Caki2 (cell line): ENCODE data around the gene GNPNAT1. TPM values are rescaled to one million over a fixed set of nuclear protein-coding genes. Genes with fewer than 3 reads are reported as not detected.
"Not testable (repeated sequence)": the region's sequence is repeated elsewhere in the genome, so short reads cannot be mapped to it uniquely, and the experiment has no call there.

Experiments
- DNase-seq: peaks from one replicate; pipeline ENCODE4 v3.0.0-alpha.2; 2015; ENCODE audit warnings: low read depth
- in situ Hi-C: cut with HindIII; loops from 2 replicates; pipeline ENCODE4 v1.10.0; 2016; ENCODE audit warnings: low sequenced_read_pairs, low pct_unique_long_range_greater_than_20kb, mixed read lengths
- total RNA-seq: library from RNA; depleted of rRNA; stranded (reverse); fragments of >200 nt; shearing (Covaris generic); gene quantifications from 2 replicates; pipeline ENCODE4 v1.2.3, GENCODE V29; 2014; ENCODE audit warnings: low replicate concordance; rRNA removed

The GNPNAT1 gene
- total RNA-seq, 1 experiment from 2014 or later = 24.0 TPM

DNA sequence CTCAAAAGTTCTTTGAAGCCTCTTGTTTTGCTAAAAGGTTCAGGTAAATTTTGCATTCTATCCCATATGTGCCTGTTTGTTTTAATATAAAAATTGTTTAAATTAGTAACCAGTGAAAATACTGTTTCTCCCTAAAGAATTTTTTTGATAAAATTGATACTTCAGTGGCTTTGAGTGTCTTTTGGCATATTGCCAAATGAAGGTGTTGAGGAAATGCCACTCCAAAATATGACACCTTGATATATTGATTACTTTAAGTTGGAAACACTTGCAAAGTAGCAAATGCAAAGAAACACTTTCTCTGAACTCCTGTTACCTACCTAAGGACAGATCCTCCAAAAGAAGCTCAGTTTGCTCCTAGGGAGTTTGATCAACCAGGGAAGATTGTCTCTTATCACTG lies 53.0 kb downstream of the GNPNAT1 start:
- in situ Hi-C loops = no loop called here

DNA sequence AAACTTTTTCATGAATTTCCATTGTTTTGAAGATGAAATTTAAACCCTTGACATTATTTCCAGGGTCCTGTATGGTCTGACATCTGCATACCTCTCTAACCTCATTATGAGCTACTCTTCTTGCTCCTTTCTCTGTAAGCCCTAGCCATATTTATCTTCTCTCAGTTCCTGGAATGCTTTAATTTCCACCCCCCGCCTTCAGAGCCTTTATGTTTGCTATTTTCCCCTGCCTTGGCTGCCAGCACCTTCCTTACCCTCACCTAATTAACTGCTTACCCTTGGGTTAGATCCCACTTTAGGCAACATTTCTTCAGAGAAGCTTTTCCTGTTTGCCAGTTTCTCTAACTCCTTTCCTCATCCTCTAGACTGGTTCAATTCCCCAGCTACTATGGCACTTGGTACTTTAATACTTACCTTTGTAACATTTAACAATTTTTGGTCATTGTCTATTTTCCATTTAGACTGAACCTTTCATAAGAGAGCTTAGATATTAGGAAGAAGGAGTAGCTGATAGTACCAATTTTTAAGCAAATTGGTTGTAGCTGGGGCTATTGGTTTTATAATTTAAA lies 55.4 kb downstream of the GNPNAT1 start:
- in situ Hi-C loops = no loop called here

More for the DNA sequence above, 53.0 kb downstream of the GNPNAT1 start:
- DNase-seq = no peak

DNA sequence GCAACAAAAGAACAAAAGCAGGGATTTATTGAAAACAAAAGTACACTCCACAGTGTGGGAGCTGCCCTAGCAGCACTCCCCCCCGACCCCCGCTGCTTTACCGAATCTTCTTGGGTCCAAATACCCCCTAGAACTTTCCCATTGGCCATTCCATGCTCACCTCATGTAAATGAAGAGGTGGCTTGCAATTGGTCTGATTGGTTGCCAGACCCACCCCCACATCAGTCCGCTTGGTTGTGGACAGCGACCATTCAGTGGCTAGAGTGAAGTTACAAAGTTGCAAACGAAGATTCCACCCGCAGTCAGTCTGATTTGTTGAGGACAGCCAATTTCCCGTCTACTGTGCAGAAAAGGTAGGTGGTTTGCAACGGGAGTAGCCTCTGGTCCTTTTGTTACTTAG lies 57.6 kb downstream of the GNPNAT1 start:
- in situ Hi-C loops = no loop called here
- DNase-seq = no peak

More for the DNA sequence above, 55.4 kb downstream of the GNPNAT1 start:
- no peak for DNase-seq

DNA sequence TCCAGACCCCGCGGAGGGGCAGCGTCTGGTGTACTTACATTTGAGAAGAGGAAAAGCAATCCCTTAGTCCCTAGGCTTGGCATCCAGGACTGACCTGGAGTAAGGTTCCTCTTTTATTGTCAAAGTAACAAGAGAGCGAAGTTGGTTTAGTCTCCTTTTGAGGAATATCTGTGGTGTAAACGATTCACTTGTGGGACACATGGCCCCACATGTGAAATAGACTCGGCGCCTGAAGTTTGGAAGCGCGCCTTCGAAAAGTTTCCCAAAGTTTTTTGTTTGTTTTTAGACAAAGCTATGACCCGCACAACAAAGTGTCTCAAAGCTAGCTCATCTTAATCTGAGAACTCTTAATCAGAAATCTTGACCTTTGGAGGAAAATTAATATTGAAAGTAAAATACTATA lies 60.7 kb downstream of the GNPNAT1 start:
- in situ Hi-C loops = no loop called here
- no peak for DNase-seq

DNA sequence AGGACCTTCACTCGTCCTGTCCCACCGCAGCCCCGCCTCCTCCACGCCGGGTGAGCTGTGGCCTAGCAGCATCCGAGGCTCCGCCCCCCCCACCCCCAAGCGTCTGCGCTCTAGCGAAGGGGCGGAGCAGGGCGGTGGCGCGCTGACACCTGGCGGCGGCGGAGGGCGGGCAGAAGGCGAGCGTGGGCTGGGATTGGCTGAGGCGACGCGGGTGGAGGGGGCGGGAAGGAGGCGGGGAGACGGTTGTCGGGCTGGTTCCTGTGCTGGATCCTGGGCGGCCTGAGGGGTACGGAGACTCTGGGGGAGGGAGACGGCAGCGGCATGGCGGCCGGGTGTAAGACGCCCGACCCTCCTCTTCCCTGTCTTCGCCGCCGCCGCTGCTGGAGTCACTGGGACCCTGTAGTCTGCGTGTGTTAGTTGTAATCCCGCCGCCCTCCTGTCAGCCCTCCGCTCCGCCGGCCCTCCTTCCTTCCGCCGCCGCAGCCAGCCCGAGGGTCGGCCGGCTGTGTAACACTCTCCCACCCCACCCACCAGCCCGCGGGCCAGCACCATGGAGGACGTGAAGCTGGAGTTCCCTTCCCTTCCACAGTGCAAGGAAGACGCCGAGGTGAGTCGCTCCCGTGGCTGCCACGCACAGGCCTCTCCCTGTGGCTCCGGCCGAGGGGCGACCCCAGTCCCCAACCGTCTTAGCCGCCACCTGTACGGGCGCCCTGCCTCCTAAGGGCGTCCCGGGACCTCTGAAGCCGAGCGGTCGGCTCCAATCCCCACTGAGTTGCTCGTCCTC lies 61.3 kb downstream of the GNPNAT1 start, which contains the start of gene STYX:
Gene STYX (plus strand): TSS at position 242 of the 784 bp plus-strand sequence. CDS start 309 bp downstream, at position 551.
- in situ Hi-C loops = no loop called here
- peak; percentile 95 for DNase-seq

DNA sequence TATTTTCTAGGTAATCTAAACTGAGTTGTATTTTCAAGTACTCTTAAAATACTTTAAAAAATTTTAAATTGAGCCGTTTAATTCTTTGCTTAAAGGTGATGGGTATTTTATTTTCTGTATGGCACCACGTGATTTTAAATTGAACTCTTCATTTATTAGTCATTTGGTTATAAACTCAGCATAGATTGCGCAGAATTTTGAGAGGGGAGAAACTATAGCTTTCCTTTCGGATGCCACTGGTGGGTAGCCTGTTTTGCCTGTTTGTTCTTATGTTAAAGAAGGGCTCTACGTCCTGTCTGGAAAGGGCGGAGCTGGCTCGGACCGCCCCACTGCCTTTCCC lies 61.9 kb downstream of the GNPNAT1 start:
- no peak for DNase-seq
- in situ Hi-C loops = no loop called here

DNA sequence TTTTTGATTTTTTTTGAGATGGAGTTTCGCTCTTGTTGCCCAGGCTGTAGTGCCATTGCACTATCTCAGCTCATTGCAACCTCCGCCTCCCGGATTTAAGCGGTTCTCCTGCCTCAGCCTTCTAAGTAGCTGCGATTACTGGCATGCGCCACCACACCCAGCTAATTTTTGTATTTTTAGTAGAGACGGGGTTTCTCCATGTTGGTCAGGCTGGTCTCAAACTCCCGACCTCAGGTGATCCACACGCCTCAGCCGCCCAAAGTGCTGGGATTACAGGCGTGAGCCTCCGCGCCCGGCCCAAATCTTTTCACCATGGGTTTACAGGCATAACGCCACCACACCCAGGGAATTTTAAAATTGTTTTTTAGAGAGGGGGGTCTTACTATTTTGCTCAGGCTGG lies 62.4 kb downstream of the GNPNAT1 start:
- in situ Hi-C loops, DNase-seq: not testable (repeated sequence)

DNA sequence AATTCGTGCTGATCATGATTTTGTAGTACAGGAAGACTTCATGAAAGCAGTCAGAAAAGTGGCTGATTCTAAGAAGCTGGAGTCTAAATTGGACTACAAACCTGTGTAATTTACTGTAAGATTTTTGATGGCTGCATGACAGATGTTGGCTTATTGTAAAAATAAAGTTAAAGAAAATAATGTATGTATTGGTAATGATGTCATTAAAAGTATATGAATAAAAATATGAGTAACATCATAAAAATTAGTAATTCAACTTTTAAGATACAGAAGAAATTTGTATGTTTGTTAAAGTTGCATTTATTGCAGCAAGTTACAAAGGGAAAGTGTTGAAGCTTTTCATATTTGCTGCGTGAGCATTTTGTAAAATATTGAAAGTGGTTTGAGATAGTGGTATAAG lies 63.9 kb downstream of the GNPNAT1 start:
- in situ Hi-C loops, DNase-seq: not testable (repeated sequence)

Other genes starting within 250 kb of the GNPNAT1 start
- gene TXNDC16, start 239.1 kb downstream of the GNPNAT1 start, total RNA-seq = 0.26 and 0.27 TPM in 2 replicates
- gene GPR137C, start 238.8 kb downstream of the GNPNAT1 start, total RNA-seq = not detected in 2 replicates
- gene ERO1A, start 96.0 kb downstream of the GNPNAT1 start, total RNA-seq = 63.8 and 82.4 TPM in 2 replicates
- gene PSMC6, start 84.4 kb downstream of the GNPNAT1 start, total RNA-seq = 109 and 173 TPM in 2 replicates
- 6.1 and 10.4 TPM in 2 replicates for gene STYX, start 61.4 kb downstream of the GNPNAT1 start, total RNA-seq
- 46.0 and 65.1 TPM in 2 replicates for gene FERMT2, start 159.4 kb upstream of the GNPNAT1 start, total RNA-seq